Dermis blood vessel endothelial cell (primary cell): ENCODE measurements around the gene DISC1. TPM values are rescaled to one million over a fixed set of nuclear protein-coding genes. Genes with fewer than 3 reads are reported as not detected.

ENCODE experiments used
- DNase-seq: peaks from one replicate; pipeline ENCODE4 v3.0.0; 2010
- total RNA-seq: library from RNA; depleted of rRNA; stranded (reverse); fragments of >200 nt; gene quantifications from 2 replicates; pipeline ENCODE4 v1.2.3, GENCODE V29; 2014

DISC1 gene
- total RNA-seq, 1 donor from 2014 or later: 19.9 TPM

DNA sequence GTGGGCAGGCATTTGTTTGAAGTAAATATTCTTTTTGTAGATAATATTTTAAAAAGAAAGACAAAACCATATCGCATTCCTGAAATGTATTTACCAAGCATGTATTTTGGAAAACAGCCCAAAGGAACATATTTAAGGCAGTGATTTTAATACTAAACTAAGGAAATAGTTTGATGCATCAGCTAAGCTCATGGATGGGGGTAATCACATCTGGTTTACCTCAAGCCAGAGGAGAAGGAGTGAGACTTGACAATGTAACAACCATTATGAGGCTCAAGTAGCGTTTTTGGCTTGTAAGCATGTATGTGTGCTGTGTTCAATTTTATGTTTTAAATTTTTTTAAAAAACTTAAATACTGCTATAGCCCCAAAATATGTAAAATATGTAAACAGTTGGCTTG lies 390.5 kb downstream of the DISC1 start:
- DNase-seq: no peak

GRCh38 chr1:232017759-232018158 lies 391.2 kb downstream of the DISC1 start:
- no peak for DNase-seq

- no peak for DNase-seq
Observed at GRCh38 chr1:232018231-232019025, 391.8 kb downstream of the DISC1 start.

DNA sequence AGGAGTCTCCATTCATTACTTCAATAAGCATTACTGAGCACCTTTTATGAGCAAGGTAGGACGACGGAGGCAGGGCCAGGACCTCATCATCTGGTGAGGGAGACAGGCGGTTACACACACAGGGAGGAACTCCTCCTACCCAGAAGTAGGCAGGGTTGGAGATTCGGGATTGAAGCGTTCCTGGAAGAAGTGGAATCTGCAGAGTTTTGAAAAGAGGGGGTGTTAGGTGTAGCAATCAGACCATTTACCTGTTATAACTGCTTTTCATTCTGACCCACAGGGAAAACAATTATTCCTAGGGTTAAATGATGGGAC lies 392.4 kb downstream of the DISC1 start:
- no peak for DNase-seq

DNA sequence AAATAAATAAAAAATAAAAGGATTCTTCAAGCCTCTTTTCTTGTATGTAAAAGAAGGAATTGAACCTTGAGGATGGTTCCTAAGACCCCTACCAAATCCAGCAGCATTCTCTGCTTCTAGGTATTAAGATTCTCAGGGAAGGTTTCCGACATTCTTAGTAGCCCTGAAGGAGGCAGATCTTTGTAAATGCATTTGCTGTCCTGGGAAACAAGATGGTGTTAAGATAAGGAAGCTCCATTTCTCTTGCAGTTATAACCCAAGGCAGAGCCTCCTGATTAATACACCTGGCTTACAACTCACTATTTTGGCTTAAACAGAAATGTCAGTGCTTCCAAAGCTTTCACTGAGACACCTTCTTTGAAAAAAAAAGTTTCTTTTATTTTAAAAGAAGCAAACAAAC lies 393.8 kb downstream of the DISC1 start:
- no peak for DNase-seq

DNA sequence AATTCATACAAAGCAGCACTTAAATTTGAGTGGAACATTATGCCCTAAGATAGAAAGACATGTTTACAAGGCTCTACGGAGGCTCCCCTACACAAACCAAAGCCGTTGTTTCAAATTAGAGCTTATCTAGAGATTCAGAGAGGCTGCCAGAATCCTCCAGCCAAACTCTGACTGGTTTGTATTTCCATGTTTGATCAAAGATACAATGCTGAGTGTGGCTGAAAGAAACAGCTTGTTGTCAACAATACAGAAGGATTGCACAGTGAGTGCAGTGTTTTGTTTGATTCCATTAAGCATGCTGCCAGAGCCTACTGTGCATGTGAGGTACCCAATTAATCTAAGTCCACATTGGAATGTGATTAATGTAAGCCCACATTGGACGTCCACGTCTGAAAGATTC lies 402.7 kb downstream of the DISC1 start:
- DNase-seq: no peak

DNA sequence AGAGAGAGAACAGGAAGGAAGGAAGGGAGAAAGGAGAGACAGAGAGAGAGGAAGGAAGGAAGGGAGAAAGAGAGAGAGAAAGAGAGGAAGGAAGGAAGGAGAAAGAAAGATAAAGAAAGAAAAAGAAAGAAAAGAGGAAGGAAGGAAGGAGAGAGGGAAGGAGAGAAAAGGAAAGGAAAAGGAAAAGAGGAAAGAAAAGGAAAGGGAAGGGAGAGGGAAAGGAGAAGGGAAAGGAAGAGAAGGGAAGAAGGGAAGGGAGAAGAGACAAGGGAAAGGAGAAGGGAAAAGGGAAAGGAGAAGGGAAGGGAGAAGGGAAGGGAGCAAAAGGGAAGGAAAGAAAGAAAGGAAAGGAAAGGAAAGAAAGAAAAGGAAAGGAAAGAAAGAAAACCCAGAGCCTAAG lies 404.6 kb downstream of the DISC1 start:
- no peak for DNase-seq

- no peak for DNase-seq
Observed at GRCh38 chr1:232033285-232033684, 406.7 kb downstream of the DISC1 start.

DNA sequence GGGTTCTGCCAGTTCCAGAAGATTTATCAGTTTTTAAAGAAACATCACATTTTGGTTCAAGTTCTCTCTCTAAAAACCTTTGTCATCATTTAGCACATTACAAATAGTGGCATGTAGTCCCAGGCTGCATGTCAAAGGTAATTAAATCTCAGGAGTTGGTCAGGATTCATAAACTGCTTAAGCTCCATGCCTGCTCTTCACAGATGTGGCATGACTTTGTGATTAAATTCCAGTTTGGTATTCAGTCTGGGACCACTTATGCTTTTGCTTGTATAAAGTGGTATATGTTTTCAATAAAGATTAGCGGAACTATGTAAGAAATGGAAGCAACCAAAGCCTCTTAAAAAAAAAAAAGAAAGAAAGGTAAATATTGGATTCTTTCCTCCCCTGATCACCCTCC lies 408.0 kb downstream of the DISC1 start:
- no peak for DNase-seq

- no peak for DNase-seq
Observed at GRCh38 chr1:232036181-232036933, 409.8 kb downstream of the DISC1 start.

DNA sequence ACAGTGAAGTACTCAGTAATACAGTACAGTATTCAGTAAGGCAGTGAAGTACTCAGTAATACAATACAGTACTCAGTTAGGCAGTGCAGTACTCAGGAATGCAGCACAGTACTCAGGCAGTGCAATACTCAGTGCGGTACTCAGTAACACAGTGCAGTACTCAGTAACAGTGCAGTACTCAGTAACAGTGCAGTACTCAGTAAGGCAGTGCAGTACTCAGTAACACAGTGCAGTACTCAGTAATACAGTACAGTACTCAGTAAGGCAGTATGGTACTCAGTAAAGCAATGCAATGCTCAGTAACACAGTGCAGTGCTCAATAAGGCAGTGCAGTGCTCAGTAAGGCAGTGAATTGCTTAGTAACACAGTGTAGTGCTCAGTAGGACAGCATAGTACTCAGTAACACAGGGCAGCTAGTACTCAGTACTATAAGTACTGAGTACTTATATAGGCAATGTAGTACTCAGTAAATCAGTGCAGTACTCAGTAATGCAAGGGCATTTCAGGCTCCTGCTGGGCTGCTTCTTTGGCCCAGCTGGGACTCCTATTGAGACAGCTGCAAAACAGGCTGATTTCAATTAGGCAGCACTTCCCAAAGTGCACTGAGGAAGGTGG lies 411.3 kb downstream of the DISC1 start:
- no peak for DNase-seq

DNA sequence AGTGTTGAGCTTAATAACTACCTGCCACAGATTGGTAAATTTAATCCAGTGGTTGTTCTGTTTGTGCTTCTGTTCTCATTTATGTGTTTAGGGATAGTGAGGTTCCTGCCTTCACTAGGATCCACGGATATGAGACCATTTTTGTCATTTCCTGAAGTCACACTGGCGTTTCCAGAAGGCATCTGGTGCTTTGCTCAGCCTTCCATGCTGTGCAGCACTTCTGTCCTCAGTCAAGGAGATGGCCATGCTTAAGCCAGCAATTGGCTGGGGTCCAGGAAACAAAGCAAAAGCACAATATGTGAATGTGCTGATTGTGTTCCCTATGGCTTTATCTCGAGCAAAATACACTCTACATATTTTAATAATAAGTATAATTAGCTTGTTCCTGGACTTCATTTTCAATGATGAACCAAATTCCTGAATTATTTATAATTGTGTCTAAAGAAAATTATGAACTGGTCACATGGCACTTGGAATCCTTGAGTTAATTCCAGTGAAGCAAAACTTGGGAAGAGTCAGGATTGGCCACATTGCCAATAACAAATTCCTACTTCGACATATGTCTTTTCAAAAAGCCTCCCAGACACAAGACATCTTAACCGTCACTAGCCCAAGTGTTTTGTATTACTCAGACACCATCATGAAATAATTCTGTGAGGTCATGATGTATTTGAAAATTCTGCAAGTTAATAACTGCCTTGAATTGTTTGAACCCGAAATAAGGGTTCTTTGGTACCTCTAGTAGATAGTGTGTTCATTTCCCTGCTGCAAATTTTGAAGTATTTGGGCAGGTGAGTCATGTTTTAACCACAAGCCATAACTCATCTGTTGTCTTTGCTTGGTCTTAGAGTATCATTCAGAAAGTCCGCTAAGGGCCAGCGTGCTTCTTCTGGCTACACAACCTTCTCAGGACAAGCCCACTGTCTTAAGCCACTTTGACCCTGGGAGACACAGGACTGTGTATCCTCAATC lies 412.4 kb downstream of the DISC1 start:
- DNase-seq: peak; percentile 71

DNA sequence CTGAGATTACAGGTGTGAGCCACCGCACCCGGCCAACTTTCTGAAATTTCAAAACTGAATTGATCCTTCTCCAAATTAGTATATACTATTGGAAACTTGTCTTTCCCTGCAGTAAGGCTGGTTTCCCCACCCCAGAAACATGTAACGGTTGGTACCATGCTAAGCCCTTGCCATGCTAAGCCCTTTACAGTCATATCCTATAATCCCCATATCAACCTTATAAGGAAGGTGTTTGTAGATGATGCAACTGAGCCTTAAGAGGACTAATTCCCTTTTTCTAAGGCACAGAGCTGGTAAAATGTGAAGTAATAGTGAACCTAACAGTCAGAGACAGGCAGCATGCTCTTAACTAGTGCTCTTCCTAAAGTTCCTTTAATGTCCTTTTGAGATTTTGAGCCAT lies 413.7 kb downstream of the DISC1 start:
- DNase-seq: no peak

DNA sequence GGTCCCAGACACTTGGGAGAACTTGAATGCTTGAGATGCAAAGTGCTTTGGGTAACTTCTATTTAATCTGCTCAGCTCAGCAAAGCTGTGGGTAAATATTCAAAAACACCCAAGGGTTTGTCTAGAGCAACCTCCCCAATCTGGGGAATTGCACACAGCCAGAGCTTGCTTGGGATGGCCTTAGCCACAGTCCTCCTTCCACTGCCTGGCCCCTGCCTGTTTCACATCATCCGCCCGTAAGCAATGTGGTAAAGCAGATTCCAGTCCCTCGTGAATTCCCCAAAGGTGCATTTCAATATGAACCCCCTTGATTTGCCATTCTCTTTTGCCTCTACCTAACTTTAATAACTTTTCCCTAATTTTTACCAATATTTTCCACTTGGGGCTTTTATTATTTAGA lies 418.1 kb downstream of the DISC1 start:
- DNase-seq: no peak

DNA sequence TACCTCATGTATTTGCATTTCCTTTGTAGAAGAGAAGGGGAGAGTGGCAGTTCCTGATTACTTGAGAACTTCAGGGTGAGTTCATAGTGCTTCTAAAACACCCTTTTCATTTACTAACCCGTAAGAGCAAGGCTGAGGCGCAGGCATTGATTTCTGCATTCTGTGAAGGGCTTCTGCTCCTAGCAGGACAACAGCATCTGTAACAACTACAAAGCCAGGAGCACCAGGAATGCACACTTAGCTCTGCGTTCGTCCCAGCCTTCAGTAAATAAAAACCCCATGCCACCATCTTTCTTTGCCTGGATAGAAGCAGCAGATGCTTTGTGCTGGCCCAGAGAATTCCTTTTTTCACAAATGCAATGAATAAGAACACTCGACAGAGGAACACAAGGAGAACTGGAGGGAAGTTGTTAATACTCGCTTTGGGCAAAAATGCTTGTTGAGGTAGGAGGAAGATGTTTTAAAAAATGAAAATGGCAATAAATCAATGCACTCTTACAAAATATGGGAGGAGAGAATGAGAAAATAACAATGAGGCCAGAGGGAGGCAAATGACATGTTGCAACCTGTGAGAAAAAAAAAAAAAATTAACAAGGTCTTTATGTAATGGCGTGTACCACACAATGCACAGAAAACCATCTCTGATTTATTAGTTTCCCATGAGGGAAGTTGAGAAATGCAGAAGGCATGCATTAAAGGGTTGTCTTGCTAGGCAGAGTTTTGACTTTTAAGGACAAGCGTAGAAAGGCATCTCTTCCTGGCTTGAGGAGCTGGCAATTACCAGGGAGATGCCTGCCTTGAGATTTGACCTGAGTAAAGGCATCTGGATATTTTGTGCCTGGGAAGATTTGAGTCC lies 418.8 kb downstream of the DISC1 start:
- DNase-seq: no peak

GRCh38 chr1:232046451-232047306 lies 420.1 kb downstream of the DISC1 start:
- peak; percentile 10 for DNase-seq

DNA sequence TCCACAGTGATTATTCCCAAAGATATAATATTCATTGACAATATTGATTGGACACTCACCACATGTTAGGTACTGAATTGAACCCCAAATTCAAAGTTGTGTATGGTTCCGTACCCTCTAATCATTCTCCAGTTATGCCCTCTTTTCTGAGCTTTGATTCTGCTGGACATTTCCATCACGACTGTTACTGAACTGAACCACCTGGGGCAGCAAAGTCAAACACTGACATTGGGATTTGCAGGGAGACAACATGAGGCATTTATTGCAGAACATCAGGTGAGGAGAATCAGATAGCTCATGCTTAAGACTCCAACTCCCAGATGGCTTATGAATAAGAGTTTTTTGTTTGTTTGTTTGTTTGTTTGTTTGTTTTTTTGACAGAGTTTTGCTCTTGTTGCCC lies 420.9 kb downstream of the DISC1 start:
- DNase-seq: peak; percentile 7

GRCh38 chr1:232048481-232048880 lies 421.9 kb downstream of the DISC1 start:
- no peak for DNase-seq

GRCh38 chr1:232049335-232049734 lies 422.7 kb downstream of the DISC1 start:
- DNase-seq: no peak

DNA sequence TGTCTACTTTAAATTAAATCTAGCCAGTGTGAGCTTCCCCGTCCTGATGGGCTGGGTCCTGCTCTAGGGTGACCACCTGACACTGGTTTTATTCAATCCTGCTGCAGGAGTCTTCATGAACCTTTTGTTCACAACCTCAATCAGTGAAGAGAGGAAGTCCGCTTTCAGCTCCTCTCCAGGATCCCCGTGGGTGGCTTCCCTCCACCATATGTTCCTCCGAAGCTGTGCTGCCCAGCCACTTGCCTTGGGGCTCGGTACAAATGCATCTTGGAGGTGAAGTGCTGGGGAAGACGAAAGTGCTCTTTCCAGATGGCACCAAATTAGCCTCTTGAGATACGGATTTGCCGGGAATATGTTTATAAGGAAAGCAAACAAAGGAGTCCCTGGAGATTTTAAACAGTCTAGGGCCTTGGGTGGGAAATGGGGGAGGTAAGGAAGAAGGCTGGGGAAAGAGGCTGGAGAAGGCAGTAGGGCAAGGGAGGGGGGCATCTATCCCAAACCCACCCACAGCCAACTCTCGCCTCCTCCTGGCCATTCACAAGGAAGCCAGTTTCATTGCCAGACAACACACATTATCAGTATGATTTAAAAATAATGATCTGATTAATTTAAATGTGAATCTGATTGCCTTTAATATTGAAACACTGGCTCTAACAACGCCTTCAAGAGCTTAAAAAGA lies 430.8 kb downstream of the DISC1 start:
- no peak for DNase-seq
